Breast epithelium (tissue), 4 donors: ENCODE measurements around the gene HADH. TPM values are rescaled to one million over a fixed set of nuclear protein-coding genes. Genes with fewer than 3 reads are reported as not detected.

ENCODE experiments used
- DNase-seq, 2 donors: peaks; one replicate each; pipeline ENCODE4 v3.0.0-alpha.2; 2019; ENCODE audit warnings: low spot score in 2 of 2
- H3K27ac ChIP-seq, 2 donors: fragments of 200-600 bp; sonication (generic) in 1 of 2; one replicate each; pipeline ENCODE4 v1.5.1; 2016 to 2019; ENCODE audit warnings: mild to moderate bottlenecking in 1 of 2
- H3K27me3 ChIP-seq, 2 donors: fragments of 200-600 bp; sonication (generic) in 1 of 2; one replicate each; pipeline versions ENCODE4 v1.5.1 to v1.6.0; 2017 to 2019; ENCODE audit warnings: control low read depth in 1 of 2, mild to moderate bottlenecking in 1 of 2
- H3K36me3 ChIP-seq: fragments of 200-600 bp; one replicate; pipeline ENCODE4 v1.5.1; 2019
- H3K4me1 ChIP-seq, 2 donors: fragments of 200-600 bp; sonication (generic); one replicate each; pipeline ENCODE4 v1.5.1; 2016 to 2019; ENCODE audit warnings: control low read depth in 1 of 2
- H3K4me3 ChIP-seq, 3 donors: fragments of 200-600 bp; sonication (generic); 1 replicate in 2 of 3; 2 replicates in 1 of 3; pipeline ENCODE4 v1.5.1; 2016 to 2019; ENCODE audit warnings: mild to moderate bottlenecking in 3 of 3, moderate library complexity in 2 of 3
- H3K9me3 ChIP-seq, 2 donors: fragments of 200-600 bp; sonication (generic) in 1 of 2; one replicate each; pipeline ENCODE4 v1.5.1; 2016 to 2019; ENCODE audit warnings: control low read depth in 1 of 2
- CTCF ChIP-seq, 3 donors: fragments of 450-650 bp; IDR thresholded peaks; one replicate each; pipeline ENCODE4 v1.5.1; 2016 to 2017; ENCODE audit warnings: antibody characterized with exemption in 3 of 3, mild to moderate bottlenecking in 3 of 3, moderate library complexity in 3 of 3
- POLR2A ChIP-seq: fragments of 450-650 bp; IDR thresholded peaks from one replicate; pipeline ENCODE4 v1.6.1; 2016; ENCODE audit warnings: antibody characterized with exemption, mild to moderate bottlenecking, moderate library complexity
- POLR2AphosphoS5 ChIP-seq, 3 donors: sonication (generic); formaldehyde crosslinking; IDR thresholded peaks; one replicate each; pipeline ENCODE4 v1.6.1; 2017; ENCODE audit warnings: antibody characterized with exemption in 3 of 3
- intact Hi-C: fragments of 100-400 bp; cut with DNase I; formaldehyde crosslinking; loops from one replicate; pipeline ENCODE4 v1.15.1; 2023; ENCODE audit warnings: low total_unique reads
- total RNA-seq, 3 donors: library from RNA; depleted of rRNA; stranded (reverse); fragments of >200 nt; gene quantifications; one replicate each; pipeline ENCODE4 v1.1.0, GENCODE V29; 2016

The HADH gene
- total RNA-seq = 100 to 1,000 TPM in 1 of 3 donors, 10 to 100 TPM in 2; 48.8 to 152 (median 77.7) TPM

GRCh38 chr4:107989537-107990386 lies at the start of gene HADH:
HADH (plus strand) TSS chr4:107989889; CDS start chr4:107989933, 44 bp downstream.
- H3K4me3 ChIP-seq = peak within 1 kb of the TSS; percentile 80 to 94 (median 90)
- DNase-seq = peak; percentile 90 to 95
- intact Hi-C loops = no loop called here
- TF ChIP-seq POLR2A (peak; percentile 75), CTCF (IDR thresholded peaks at IDR 0.05) (peak in 1 of 3 donors; percentile 9), POLR2AphosphoS5 (IDR thresholded peaks at IDR 0.05) (peak; percentile 58 to 96 (median 73))
- peak within 1 kb of the TSS; percentile 92 to 94 for H3K27ac ChIP-seq
- H3K27me3 ChIP-seq = no peaks in the 10 kb centered on the region
- no peaks in the 10 kb centered on the region for H3K9me3 ChIP-seq
- no peaks in the 10 kb centered on the region for H3K36me3 ChIP-seq
- H3K4me1 ChIP-seq = peaks cover 0 to 3% of the 10 kb centered on the region in 2 donors

- Histone ChIP-seq H3K4me3 (no peak overlapping the region), H3K4me1 (no peaks in the 10 kb centered on the region), H3K27me3 (no peaks in the 10 kb centered on the region), H3K36me3 (no peaks in the 10 kb centered on the region), H3K9me3 (no peaks in the 10 kb centered on the region), H3K27ac (no peak overlapping the region)
- TF ChIP-seq POLR2A (no peak), CTCF (IDR thresholded peaks at IDR 0.05) (no peak), POLR2AphosphoS5 (IDR thresholded peaks at IDR 0.05) (no peak)
- no peak for DNase-seq
- intact Hi-C loops = no loop called here
Measured at GRCh38 chr4:107945809-107946208, 43.9 kb upstream of the HADH start.

- DNase-seq = no peak
- no peaks in the 10 kb centered on the region for H3K27me3 ChIP-seq
- H3K4me3 ChIP-seq = no peak overlapping the region
- H3K36me3 ChIP-seq = no peaks in the 10 kb centered on the region
- H3K27ac ChIP-seq = no peak overlapping the region
- intact Hi-C loops = no loop called here
- TF ChIP-seq POLR2AphosphoS5 (IDR thresholded peaks at IDR 0.05) (no peak), POLR2A (no peak), CTCF (IDR thresholded peaks at IDR 0.05) (no peak)
- no peaks in the 10 kb centered on the region for H3K4me1 ChIP-seq
- H3K9me3 ChIP-seq = no peaks in the 10 kb centered on the region
Measured at GRCh38 chr4:107950746-107951540, 38.7 kb upstream of the HADH start.

GRCh38 chr4:107951551-107951950 lies 38.1 kb upstream of the HADH start:
- DNase-seq = no peak
- Histone ChIP-seq H3K9me3 (peaks cover under 1 to 5% of the 10 kb centered on the region in 2 donors), H3K36me3 (no peaks in the 10 kb centered on the region), H3K27ac (no peak overlapping the region), H3K4me3 (no peak overlapping the region), H3K27me3 (no peaks in the 10 kb centered on the region), H3K4me1 (no peaks in the 10 kb centered on the region)
- intact Hi-C loops = no loop called here
- no peak for TF ChIP-seq POLR2A

- Histone ChIP-seq H3K27ac (no peak overlapping the region), H3K9me3 (peaks cover 9 to 15% of the 10 kb centered on the region in 2 donors), H3K27me3 (no peaks in the 10 kb centered on the region), H3K4me3 (no peak overlapping the region), H3K4me1 (no peaks in the 10 kb centered on the region), H3K36me3 (no peaks in the 10 kb centered on the region)
- intact Hi-C loops = no loop called here
- TF ChIP-seq POLR2AphosphoS5 (IDR thresholded peaks at IDR 0.05) (no peak), CTCF (IDR thresholded peaks at IDR 0.05) (no peak), POLR2A (no peak)
- DNase-seq = no peak
Measured at GRCh38 chr4:107956011-107956410, 33.7 kb upstream of the HADH start.
